Breast epithelium (tissue), 3 donors: Measurements from ENCODE around the gene IKBKG.

Experiments used
- CTCF ChIP-seq, 3 donors: fragments of 450-650 bp; IDR thresholded peaks; one replicate each; pipeline ENCODE4 v1.5.1; 2016 to 2017; ENCODE audit warnings: antibody characterized with exemption in 3 of 3, mild to moderate bottlenecking in 3 of 3, moderate library complexity in 3 of 3
- POLR2AphosphoS5 ChIP-seq, 3 donors: sonication (generic); formaldehyde crosslinking; IDR thresholded peaks; one replicate each; pipeline ENCODE4 v1.6.1; 2017; ENCODE audit warnings: antibody characterized with exemption in 3 of 3

GRCh38 chrX:154540897-154541535 is 6.4 kb upstream of the IKBKG start:
- TF ChIP-seq CTCF (IDR thresholded peaks at IDR 0.05) (no peak), POLR2AphosphoS5 (IDR thresholded peaks at IDR 0.05) (peak in 1 of 3 donors; percentile 37)
